HL-60 (cell line): ENCODE data around the gene GFRA1.

Experiments
- CTCF ChIP-seq: IDR thresholded peaks from one replicate; pipeline ENCODE4 v1.5.1; 2011; ENCODE audit warnings: low read length, control low read depth, inconsistent platforms; ENCODE audit not compliant: insufficient read depth
- GABPA ChIP-seq: IDR thresholded peaks from 2 replicates; pipeline ENCODE4 v1.6.1; 2012; ENCODE audit warnings: low read depth
- POLR2AphosphoS5 ChIP-seq: IDR thresholded peaks from 2 replicates; pipeline ENCODE4 v1.6.1; 2012; ENCODE audit warnings: low read depth
- REST ChIP-seq: IDR thresholded peaks from 2 replicates; pipeline ENCODE4 v1.6.1; 2012; ENCODE audit warnings: low read depth; ENCODE audit not compliant: insufficient replicate concordance

GRCh38 chr10:116014871-116015582 lies 258.0 kb downstream of the GFRA1 start:
- TF ChIP-seq CTCF = no peak
- no peak for TF ChIP-seq POLR2AphosphoS5
- no peak for TF ChIP-seq REST
- TF ChIP-seq GABPA = no peak
